Measurements from ENCODE around the gene FBXW5. TPM values are rescaled to one million over a fixed set of nuclear protein-coding genes. Genes with fewer than 3 reads are reported as not detected.

The FBXW5 gene
- total and polyA plus RNA-seq, 9 of the 15 experiments (the other 6 are each of a cell fraction or from before 2014, with no cell fraction given), result 0.21 to 128 (median 37.0) TPM

- Histone ChIP-seq H3K4me1 (replicated peaks in 1 of 2; ENCODE audit: control insufficient read depth in 2 of 2, insufficient read depth in 2 of 2, low read length in 2 of 2) (peaks cover 22 to 82% of the 10 kb centered on the region in 2 experiments), H2AFZ (ENCODE audit: low read depth, low read length) (no peak overlapping the region), H3K4me3 (no peak overlapping the region), H3K36me3 (ENCODE audit: control insufficient read depth, insufficient read depth, low read length) (peaks cover 4% of the 10 kb centered on the region; the same call in 1 of the 3 replicates), H3K9me3 (replicated peaks; ENCODE audit: control insufficient read depth, insufficient read depth, low read depth, low read length) (no peaks in the 10 kb centered on the region), H3K9ac (ENCODE audit: insufficient read depth in 1 of 2, low read depth in 2 of 2, low read length in 2 of 2) (peak overlapping the region in 1 of 2 experiments; percentile 86; a peak in 2 of 4 replicates), H3K9me1 (ENCODE audit: control insufficient read depth, insufficient read depth, low read length) (peaks cover 2% of the 10 kb centered on the region), H3K27me3 (ENCODE audit: control insufficient read depth in 2 of 2, insufficient read depth in 2 of 2, low read length in 2 of 2) (no peaks in the 10 kb centered on the region), H3K4me2 (ENCODE audit: insufficient read depth, low read length) (no peak overlapping the region; the same call in 1 of the 2 replicates), H3K79me2 (ENCODE audit: control insufficient read depth, insufficient read depth, low read length) (peaks cover 15% of the 10 kb centered on the region), H4K20me1 (replicated peaks; ENCODE audit: control insufficient read depth, insufficient read depth, low read length) (no peaks in the 10 kb centered on the region), H3K27ac (ENCODE audit: extremely low read depth, low read depth, low read length) (no peak overlapping the region)
- WGBS (ENCODE audit: insufficient coverage, low coverage, missing lambda C conversion rate), result 21% methylated on average over 14 of the region's 15 CpGs
- ATAC-seq (peak; percentile 45), FAIRE-seq (peak; percentile 90), DNase-seq (ENCODE audit: extremely low read depth in 1 of 4, low spot score in 3 of 4) (peak in 3 of 4 experiments; percentile 38 to 81 (median 68))
- in situ Hi-C loops (cut with MboI), result loop anchor here (5.0 kb wide), 1 partner anchor 89 kb away; no protein-coding TSS in a partner anchor
- POLR2A ChIA-PET, result interaction anchor here (0.6 to 1.9 kb wide), 7 partner anchors 11 to 87 kb away, joined by 3 to 8 read pairs (median 4); no protein-coding TSS in a partner anchor
- BruUV-seq (replicated peaks), result no TSS peak
- intact Hi-C loops (cut with micrococcal nuclease), result loop anchor here (1.0 to 5.0 kb wide), 3 partner anchors 44 to 161 kb away; partner anchors contain the start of gene PAXX
- CTCF ChIA-PET (ENCODE audit: low intra/inter-chr PET ratio), result interaction anchor here (0.8 to 3.4 kb wide), 3 partner anchors 81 to 106 kb away, joined by 3 to 47 read pairs (median 17); partner anchors contain the start of genes ABCA2 and AJM1
- TF ChIP-seq RB1 (IDR thresholded peaks at IDR 0.05; ENCODE audit: low read depth), result peak; percentile 52; the same call in 1 of the 2 replicates
- TF ChIP-seq ZBTB33 (CRISPR knock-in tag; IDR thresholded peaks at IDR 0.05), result peak; percentile 73; the same call in 1 of the 2 replicates
- peak; percentile 85 to 86 (median 85) for TF ChIP-seq CTCF (IDR thresholded peaks at IDR 0.05 in 2 of 3, conservative IDR thresholded peaks at IDR 0.05 in 1 of 3; ENCODE audit: insufficient read depth in 2 of 3, low read depth in 1 of 3, low read length in 3 of 3)
- 0 out of 2 replicates have a peak, but pooled peaks have one; percentile 38 for TF ChIP-seq HDAC2 (IDR thresholded peaks at IDR 0.05)
- no peak for TF ChIP-seq HEY1 (CRISPR knock-in tag; IDR thresholded peaks at IDR 0.05; ENCODE audit: borderline replicate concordance)
- no peak for TF ChIP-seq TRIM28 (IDR thresholded peaks at IDR 0.05)
- peak; percentile 88 for TF ChIP-seq SMC3 (conservative IDR thresholded peaks at IDR 0.05; ENCODE audit: insufficient read depth, low read depth, low read length)
- peak; percentile 44 to 69; a peak in 3 of 4 replicates for TF ChIP-seq MAZ (CRISPR knock-in tag; conservative IDR thresholded peaks at IDR 0.05 in 1 of 2, IDR thresholded peaks at IDR 0.05 in 1 of 2)
- peak; percentile 84 to 85 for TF ChIP-seq RAD21 (CRISPR knock-in tag; conservative IDR thresholded peaks at IDR 0.05 in 1 of 2, IDR thresholded peaks at IDR 0.05 in 1 of 2)
- peak in 1 of 2 experiments; percentile 39; a peak in 1 of 4 replicates for TF ChIP-seq RCOR1 (IDR thresholded peaks at IDR 0.05; ENCODE audit: borderline replicate concordance in 1 of 2, low read depth in 2 of 2, low read length in 2 of 2)
- TF ChIP-seq CGGBP1 (CRISPR knock-in tag; IDR thresholded peaks at IDR 0.05), result no peak
- TF ChIP-seq SP1 (CRISPR knock-in tag; IDR thresholded peaks at IDR 0.05), result 0 out of 2 replicates have a peak, but pooled peaks have one; percentile 6
- no peak for TF ChIP-seq RBM22 (IDR thresholded peaks at IDR 0.05; ENCODE audit: low read depth, low read length, poor library complexity, severe bottlenecking)
- peak; percentile 66 to 80; a peak in 3 of 4 replicates for TF ChIP-seq KDM1A (IDR thresholded peaks at IDR 0.05)
- TF ChIP-seq ARID2 (IDR thresholded peaks at IDR 0.05), result peak; percentile 52; the same call in 1 of the 2 replicates
These were observed 3.5 kb upstream of the FBXW5 start for GRCh38 chr9:136947955-136948510.

Measured in K562 (cell line).